Mucosa of descending colon (tissue), 3 donors: Measurements from ENCODE around the gene CD320. TPM values are rescaled to one million over a fixed set of nuclear protein-coding genes. Genes with fewer than 3 reads are reported as not detected.

Experiments
- ATAC-seq: fragments of 200-7000 bp; cut with Tn5 transposase; one replicate; pipeline ENCODE4 v1.9.1; 2020; ENCODE audit warnings: mild to moderate bottlenecking, moderate library complexity
- DNase-seq, 3 donors: peaks; one replicate each; pipeline ENCODE4 v3.0.0-alpha.2; 2020
- H3K36me3 ChIP-seq: fragments of 200-600 bp; one replicate; pipeline ENCODE4 v1.8.0; 2021; ENCODE audit warnings: low read depth, mild to moderate bottlenecking
- H3K4me1 ChIP-seq: fragments of 200-600 bp; one replicate; pipeline ENCODE4 v1.8.0; 2021; ENCODE audit warnings: low read depth, mild to moderate bottlenecking
- H3K4me3 ChIP-seq: fragments of 200-600 bp; one replicate; pipeline ENCODE4 v1.8.0; 2021; ENCODE audit warnings: mild to moderate bottlenecking
- H3K9me3 ChIP-seq: fragments of 200-600 bp; one replicate; pipeline ENCODE4 v1.8.0; 2021; ENCODE audit warnings: mild to moderate bottlenecking
- CTCF ChIP-seq: fragments of 200-600 bp; IDR thresholded peaks from one replicate; pipeline ENCODE4 v1.8.0; 2022; ENCODE audit warnings: antibody characterized with exemption, mild to moderate bottlenecking
- intact Hi-C, 2 donors: fragments of 100-400 bp; cut with DNase I in 1 of 2; cut with micrococcal nuclease in 1 of 2; formaldehyde crosslinking; loops; one replicate each; pipeline versions ENCODE4 v1.11.0 to v1.11.1; 2022; cut with DNase I, micrococcal nuclease
- total RNA-seq, 3 donors: library from RNA; stranded (reverse); fragmentation: NEBNext Ultra II Directional in 2 of 3; extraction: Animal tissue kit (Norgen Biotek cat#: 25700) in 2 of 3; gene quantifications; one replicate each; pipeline versions ENCODE4 v1.2.1 to v1.2.4, GENCODE V29; 2021 to 2023
- donor health status: DM: no; HTN: no; CAD: no; lungs with moderate emphysema.
- donor health status: DM: no; HTN: no; CAD: no.
- donor health status: DM: no; HTN: yes; CAD: no.

CD320 gene
- total RNA-seq, 3 donors from 2014 or later, result 33.2 to 45.8 (median 41.7) TPM

DNA sequence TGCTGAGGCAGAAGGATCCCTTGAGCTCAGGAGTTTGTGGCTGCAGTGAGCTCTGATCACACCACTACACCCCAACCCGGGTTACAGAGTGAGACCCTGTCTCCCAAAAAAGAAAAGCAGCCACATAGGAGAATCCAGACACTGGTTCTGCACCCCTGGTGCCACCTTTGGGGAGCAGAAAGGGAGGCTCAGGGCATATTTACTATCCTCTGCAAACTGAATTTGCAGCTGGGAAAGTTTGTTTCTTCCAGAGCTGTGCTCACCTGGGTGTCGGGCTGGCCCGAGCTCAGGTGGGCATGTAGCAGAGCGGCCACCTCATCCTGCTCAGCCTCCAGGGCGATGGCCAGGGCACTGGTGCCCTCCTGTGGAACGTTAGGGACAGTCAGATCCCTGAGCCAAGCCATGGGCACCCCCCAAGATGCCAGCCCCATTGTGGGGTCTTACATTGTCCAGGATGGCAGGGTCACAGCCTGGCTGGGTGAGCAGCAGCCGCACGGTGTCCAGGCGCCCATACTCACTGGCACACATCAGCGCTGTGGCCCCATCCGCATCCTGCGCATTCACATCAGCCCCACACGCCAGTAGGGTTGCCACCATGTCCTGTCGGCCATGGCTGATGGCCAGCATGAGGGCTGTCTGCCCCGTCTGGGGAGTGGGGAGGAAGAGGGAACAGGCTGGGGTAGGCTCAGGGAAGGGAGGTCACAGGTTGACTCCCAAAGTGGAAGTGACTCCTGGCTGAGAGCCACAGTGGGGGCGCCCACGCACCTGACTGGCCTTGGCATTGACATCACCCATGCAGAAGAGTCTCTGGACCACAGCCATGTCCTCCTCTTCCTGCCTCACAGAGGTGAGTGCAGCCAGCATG lies 16.3 kb upstream of the CD320 start:
- DNase-seq, result peak in 1 of 3 donors; percentile 58
- no peak for ATAC-seq
- Histone ChIP-seq H3K4me1 (peaks cover 20% of the 10 kb centered on the region), H3K9me3 (no peaks in the 10 kb centered on the region), H3K36me3 (no peaks in the 10 kb centered on the region), H3K4me3 (no peak overlapping the region)
- TF ChIP-seq CTCF, result no peak
- intact Hi-C loops, result no loop called here

DNA sequence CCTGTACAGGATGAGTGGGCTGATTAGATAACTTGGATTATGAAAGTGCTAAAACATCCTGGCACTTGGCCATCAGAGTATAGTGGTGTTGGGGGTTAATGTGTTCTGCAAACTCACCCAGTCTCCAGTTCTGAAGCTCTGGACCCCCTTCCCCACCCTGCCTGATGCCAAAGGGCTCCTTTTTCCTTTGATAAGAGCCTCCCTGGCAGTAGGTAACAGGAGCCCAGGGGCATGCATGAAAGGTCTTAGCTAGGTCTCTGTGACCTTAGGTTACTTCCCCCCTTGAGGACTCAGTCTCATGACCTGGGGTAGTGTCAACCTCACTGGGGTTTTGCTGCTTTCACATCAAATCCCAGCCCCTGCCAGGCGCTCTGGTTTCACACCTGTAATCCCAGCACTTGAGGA lies 15.6 kb upstream of the CD320 start:
- intact Hi-C loops, result no loop called here
- DNase-seq, result peak in 1 of 3 donors; percentile 19
- no peaks in the 10 kb centered on the region for H3K9me3 ChIP-seq
- H3K4me1 ChIP-seq, result peaks cover 20% of the 10 kb centered on the region
- H3K4me3 ChIP-seq, result no peak overlapping the region
- no peaks in the 10 kb centered on the region for H3K36me3 ChIP-seq
- no peak for ATAC-seq
- no peak for TF ChIP-seq CTCF

GRCh38 chr19:8322638-8322997 lies 14.5 kb upstream of the CD320 start:
- DNase-seq (no peak), ATAC-seq (no peak)
- Histone ChIP-seq H3K4me1 (peaks cover 20% of the 10 kb centered on the region), H3K36me3 (no peaks in the 10 kb centered on the region), H3K9me3 (no peaks in the 10 kb centered on the region), H3K4me3 (no peak overlapping the region)
- intact Hi-C loops, result no loop called here
- TF ChIP-seq CTCF, result no peak

DNA sequence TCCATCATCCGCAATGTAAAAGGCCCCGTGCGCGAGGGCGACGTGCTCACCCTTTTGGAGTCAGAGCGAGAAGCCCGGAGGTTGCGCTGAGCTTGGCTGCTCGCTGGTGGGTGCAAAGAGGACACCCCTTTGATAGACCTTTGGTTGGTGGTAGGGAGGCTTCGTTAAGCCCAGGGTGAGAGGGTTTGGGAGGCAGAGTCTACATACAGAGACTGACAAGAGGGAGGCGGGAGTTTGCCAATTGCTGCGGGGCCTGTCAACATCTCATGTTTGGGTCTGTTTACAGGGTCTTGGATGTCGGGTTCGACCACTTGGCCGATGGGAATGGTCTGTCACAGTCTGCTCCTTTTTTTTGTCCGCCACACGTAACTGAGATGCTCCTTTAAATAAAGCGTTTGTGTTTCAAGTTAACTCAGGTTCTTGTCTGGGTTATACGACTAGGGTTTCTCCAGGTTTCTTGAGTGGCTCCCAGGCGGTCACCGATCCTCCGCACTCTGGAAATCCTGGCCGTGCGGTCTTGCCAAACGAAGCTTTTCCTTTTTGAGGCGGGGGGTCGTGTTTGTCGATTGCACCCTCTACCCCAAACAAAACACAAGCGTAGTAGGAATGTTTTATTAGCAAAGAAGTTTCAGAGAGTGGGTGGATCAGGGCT lies 14.0 kb upstream of the CD320 start:
- Histone ChIP-seq H3K4me1 (peaks cover 20% of the 10 kb centered on the region), H3K9me3 (no peaks in the 10 kb centered on the region), H3K36me3 (no peaks in the 10 kb centered on the region), H3K4me3 (peak overlapping the region; percentile 95)
- no peak for TF ChIP-seq CTCF
- no peak for DNase-seq
- ATAC-seq, result no peak
- intact Hi-C loops, result no loop called here

DNA sequence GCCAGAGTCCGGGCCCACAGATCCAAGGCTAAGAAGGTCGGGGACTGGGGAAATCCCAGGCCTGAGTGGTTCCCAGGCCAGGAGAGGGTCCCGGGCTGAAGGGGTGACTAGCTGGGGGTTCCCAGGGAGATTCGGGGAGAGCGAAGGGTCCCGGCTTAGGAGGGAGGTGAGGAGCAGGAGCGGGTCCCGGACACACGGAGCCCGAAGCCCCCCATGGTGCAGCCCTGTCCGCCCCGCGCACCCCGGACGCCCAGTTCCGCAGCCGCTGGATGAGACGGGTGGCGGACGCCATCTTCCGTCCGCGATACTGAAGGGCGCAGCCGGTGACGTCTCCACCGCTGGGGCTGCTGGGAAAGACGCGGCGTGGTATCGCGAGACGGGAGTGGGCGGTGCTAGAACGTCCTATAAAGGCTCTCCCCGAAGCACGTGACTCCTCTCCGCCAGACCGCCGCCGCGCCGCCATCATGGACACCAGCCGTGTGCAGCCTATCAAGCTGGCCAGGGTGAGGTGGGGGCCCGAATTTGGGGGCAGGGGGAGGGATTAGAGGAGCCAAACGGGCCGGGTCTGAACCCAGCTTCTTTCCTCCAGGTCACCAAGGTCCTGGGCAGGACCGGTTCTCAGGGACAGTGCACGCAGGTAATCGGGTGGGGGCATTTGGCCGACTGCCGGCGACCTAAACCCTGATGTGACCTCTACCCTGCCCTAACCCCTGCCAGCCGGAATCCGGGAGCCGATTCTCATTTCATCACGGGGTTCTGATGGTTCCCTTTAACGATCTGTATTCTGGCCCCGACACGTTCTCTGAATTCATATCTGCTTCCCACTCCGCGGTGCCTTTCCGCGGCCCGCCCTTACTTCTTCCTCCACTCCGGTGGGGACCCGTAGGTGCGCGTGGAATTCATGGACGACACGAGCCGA lies 13.2 kb upstream of the CD320 start, which contains the start of the genes NDUFA7 and RPS28:
TSS of gene NDUFA7 (minus strand) at position 309 of the 919 bp plus-strand sequence. CDS start at position 292, 17 bp downstream.
TSS of gene RPS28 (plus strand) at position 430 of the 919 bp plus-strand sequence. CDS start at position 465, 35 bp downstream.
- H3K4me3 ChIP-seq, result peak within 1 kb of the TSS; percentile 95
- intact Hi-C loops, result no loop called here
- no peaks in the 10 kb centered on the region for H3K9me3 ChIP-seq
- TF ChIP-seq CTCF, result no peak
- DNase-seq (peak; percentile 98), ATAC-seq (peak; percentile 97)
- H3K36me3 ChIP-seq, result no peaks in the 10 kb centered on the region
- peaks cover 20% of the 10 kb centered on the region for H3K4me1 ChIP-seq
